Endodermal cell (in vitro differentiated cells): Measurements from ENCODE around the gene ATG2A. TPM values are rescaled to one million over a fixed set of nuclear protein-coding genes. Genes with fewer than 3 reads are reported as not detected.
A peak's percentile ranks its signal among the peaks of the same experiment; 100 is the strongest.

ENCODE experiments used
- DNase-seq: peaks from one replicate; pipeline ENCODE4 v3.0.0-alpha.2; 2017
- H3K27ac ChIP-seq: 2 replicates; pipeline ENCODE4 v1.5.1; 2013; ENCODE audit warnings: mild to moderate bottlenecking, low read depth, low read length, moderate library complexity
- H3K27me3 ChIP-seq: 2 replicates; pipeline ENCODE4 v1.6.1; 2013; ENCODE audit warnings: mild to moderate bottlenecking, low read length, moderate library complexity; ENCODE audit not compliant: insufficient read depth, control insufficient read depth, poor library complexity, severe bottlenecking
- H3K36me3 ChIP-seq: 2 replicates; pipeline ENCODE4 v1.7.0; 2013; ENCODE audit warnings: mild to moderate bottlenecking, low read length, moderate library complexity; ENCODE audit not compliant: control insufficient read depth, insufficient read depth
- H3K4me1 ChIP-seq: one replicate; pipeline ENCODE4 v1.7.0; 2013; ENCODE audit warnings: low read length; ENCODE audit not compliant: control insufficient read depth, insufficient read depth
- H3K4me3 ChIP-seq: 2 replicates; pipeline ENCODE4 v1.5.1; 2013; ENCODE audit warnings: mild to moderate bottlenecking, low read length, moderate library complexity
- H3K9ac ChIP-seq: 2 replicates; pipeline ENCODE4 v1.6.1; 2013; ENCODE audit warnings: mild to moderate bottlenecking, low read length, moderate library complexity; ENCODE audit not compliant: poor library complexity, severe bottlenecking; ENCODE audit errors: extremely low read depth
- H3K9me3 ChIP-seq: 2 replicates; pipeline ENCODE4 v1.6.1; 2013; ENCODE audit warnings: mild to moderate bottlenecking, low read length, moderate library complexity; ENCODE audit not compliant: control insufficient read depth
- H3K27ac Mint-ChIP-seq: 2 replicates; pipeline ENCODE4 v1.8.0; 2020; ENCODE audit warnings: mixed read lengths
- H3K27me3 Mint-ChIP-seq: 2 replicates; pipeline ENCODE4 v1.8.0; 2021; ENCODE audit warnings: mild to moderate bottlenecking, mixed read lengths; ENCODE audit not compliant: insufficient read depth
- H3K36me3 Mint-ChIP-seq: 2 replicates; pipeline ENCODE4 v1.8.0; 2020; ENCODE audit warnings: low read depth, mixed read lengths
- H3K4me1 Mint-ChIP-seq: 2 replicates; pipeline ENCODE4 v1.8.0; 2020; ENCODE audit warnings: mixed read lengths
- H3K4me3 Mint-ChIP-seq: 2 replicates; pipeline ENCODE4 v1.8.0; 2020; ENCODE audit warnings: mild to moderate bottlenecking, moderate library complexity, mixed read lengths
- H3K9me3 Mint-ChIP-seq: 2 replicates; pipeline ENCODE4 v1.8.0; 2020; ENCODE audit warnings: mild to moderate bottlenecking, mixed read lengths
- CTCF ChIP-seq: fragments of 200-600 bp; sonication (generic); conservative IDR thresholded peaks from 2 replicates; pipeline ENCODE4 v1.5.0; 2021; ENCODE audit warnings: antibody characterized with exemption, mild to moderate bottlenecking
- WGBS, 2 experiments: methylation state at CpG; one replicate each; pipeline versions ENCODE4 v1.1.5 to v1.1.7; 2013; ENCODE audit warnings: missing lambda C conversion rate in 2 of 2, mixed read lengths in 1 of 2; ENCODE audit not compliant: insufficient coverage in 1 of 2, insufficient read length in 1 of 2; 5-methylcytosine and 5-hydroxymethylcytosine counted together
- total RNA-seq, 2 donors: library from RNA; stranded (reverse); fragmentation: NEBNext Ultra II Directional in 1 of 2; extraction: Animal tissue kit (Norgen Biotek cat#: 25700) in 1 of 2; gene quantifications; 2 replicates in 1 of 2; 3 replicates in 1 of 2; pipeline ENCODE4 v1.2.1, GENCODE V29; 2021

The ATG2A gene
- total RNA-seq, 2 donors from 2014 or later, result 17.0 to 23.0 TPM

- DNase-seq, result no peak
- 90 to 96% methylated on average over 4 to 14 of the region's 14 CpGs for WGBS, 2 experiments
- no peak overlapping the region for H3K27ac ChIP-seq
- no peaks in the 10 kb centered on the region for H3K27me3 Mint-ChIP-seq
- peaks cover 19% of the 10 kb centered on the region for H3K36me3 Mint-ChIP-seq
- no peak overlapping the region for H3K4me3 ChIP-seq
- no peaks in the 10 kb centered on the region for H3K36me3 ChIP-seq
- H3K27me3 ChIP-seq, result no peaks in the 10 kb centered on the region
- H3K9me3 Mint-ChIP-seq, result no peaks in the 10 kb centered on the region
- H3K27ac Mint-ChIP-seq, result no peak overlapping the region
- TF ChIP-seq CTCF, result no peak
- H3K9me3 ChIP-seq, result no peaks in the 10 kb centered on the region
- H3K4me3 Mint-ChIP-seq, result no peak overlapping the region
- peaks cover 11% of the 10 kb centered on the region for H3K4me1 ChIP-seq
- H3K9ac ChIP-seq, result no peak overlapping the region
- peaks cover 2% of the 10 kb centered on the region for H3K4me1 Mint-ChIP-seq
Measured at GRCh38 chr11:64896448-64897022, 20.5 kb downstream of the ATG2A start.

DNA sequence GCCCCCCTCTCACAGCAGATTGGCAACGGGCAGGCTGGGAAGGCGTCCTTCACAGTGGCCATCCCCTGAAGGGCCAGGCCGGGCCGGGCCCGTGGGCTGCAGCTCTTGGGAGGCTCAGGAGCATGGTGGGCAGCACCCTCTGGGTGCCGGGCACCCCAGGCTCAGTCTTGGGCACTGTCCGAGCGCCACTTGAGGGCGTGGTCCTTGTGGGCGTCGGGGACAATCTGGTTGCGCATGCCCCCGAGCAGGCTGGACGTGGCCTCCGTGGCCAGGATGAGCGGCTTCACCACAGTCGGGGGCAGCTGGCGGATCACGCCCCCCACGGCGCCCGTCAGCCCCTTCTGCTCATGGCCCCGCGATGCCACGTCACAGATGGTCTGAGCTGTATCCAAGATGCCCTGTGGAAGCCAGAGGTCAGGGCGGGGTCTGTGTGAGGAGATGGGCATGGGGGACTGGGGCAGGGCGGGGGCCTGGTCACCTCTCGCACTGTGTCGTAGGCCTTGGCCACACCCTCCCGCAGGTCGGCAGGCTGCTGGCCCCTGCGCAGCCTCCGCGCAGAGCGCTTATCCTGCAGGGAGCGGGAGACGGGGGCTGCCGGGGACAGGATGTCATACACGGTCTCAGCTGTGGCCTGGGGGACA, 22.1 kb downstream of the ATG2A start:
- Histone ChIP-seq H3K9me3 (no peaks in the 10 kb centered on the region), H3K4me3 (no peak overlapping the region), H3K27me3 (no peaks in the 10 kb centered on the region), H3K36me3 (no peaks in the 10 kb centered on the region), H3K27ac (no peak overlapping the region), H3K4me1 (peaks cover 11% of the 10 kb centered on the region), H3K9ac (no peak overlapping the region)
- Mint-ChIP-seq H3K27ac (no peak overlapping the region), H3K36me3 (peaks cover 12% of the 10 kb centered on the region), H3K4me1 (peaks cover 9% of the 10 kb centered on the region), H3K9me3 (no peaks in the 10 kb centered on the region), H3K27me3 (no peaks in the 10 kb centered on the region), H3K4me3 (no peak overlapping the region)
- no peak for TF ChIP-seq CTCF
- DNase-seq, result no peak
- WGBS, 2 experiments, result 94 to 98% methylated on average over 14 to 39 of the region's 39 CpGs

GRCh38 chr11:64894070-64894811, 22.8 kb downstream of the ATG2A start:
- Histone ChIP-seq H3K27ac (no peak overlapping the region), H3K4me3 (no peak overlapping the region), H3K9me3 (no peaks in the 10 kb centered on the region), H3K36me3 (no peaks in the 10 kb centered on the region), H3K9ac (no peak overlapping the region), H3K27me3 (no peaks in the 10 kb centered on the region), H3K4me1 (peaks cover 11% of the 10 kb centered on the region)
- no peaks in the 10 kb centered on the region for H3K27me3 Mint-ChIP-seq
- DNase-seq, result peak; percentile 98
- TF ChIP-seq CTCF, result peak; percentile 96
- 48 to 58% methylated on average over 9 to 13 of the region's 14 CpGs for WGBS, 2 experiments
- no peak overlapping the region for H3K27ac Mint-ChIP-seq
- H3K4me1 Mint-ChIP-seq, result peaks cover 10% of the 10 kb centered on the region
- no peaks in the 10 kb centered on the region for H3K9me3 Mint-ChIP-seq
- peaks cover 8% of the 10 kb centered on the region for H3K36me3 Mint-ChIP-seq
- no peak overlapping the region for H3K4me3 Mint-ChIP-seq
